ENCODE measurements around the gene TNNI3K.

Gene TNNI3K

GRCh38 chr1:74380252-74380651 lies 145.1 kb downstream of the TNNI3K start:
- Mint-ChIP-seq H3K4me3 (no peak overlapping the region), H3K36me3 (ENCODE audit: low read depth) (no peaks in the 10 kb centered on the region), H3K27ac (no peak overlapping the region), H3K27me3 (ENCODE audit: low read depth) (no peaks in the 10 kb centered on the region), H3K9me3 (no peaks in the 10 kb centered on the region), H3K4me1 (ENCODE audit: low read depth) (no peaks in the 10 kb centered on the region)
- DNase-seq (ENCODE audit: low spot score): no peak

- Mint-ChIP-seq H3K9me3 (no peaks in the 10 kb centered on the region), H3K27me3 (ENCODE audit: low read depth) (no peaks in the 10 kb centered on the region), H3K4me3 (no peak overlapping the region), H3K27ac (no peak overlapping the region), H3K4me1 (ENCODE audit: low read depth) (no peaks in the 10 kb centered on the region), H3K36me3 (ENCODE audit: low read depth) (no peaks in the 10 kb centered on the region)
- DNase-seq (ENCODE audit: low spot score): no peak
Observed at GRCh38 chr1:74388855-74389254, 153.7 kb downstream of the TNNI3K start.

- H3K36me3 Mint-ChIP-seq (ENCODE audit: low read depth): no peaks in the 10 kb centered on the region
- no peak for DNase-seq (ENCODE audit: low spot score)
- no peaks in the 10 kb centered on the region for H3K4me1 Mint-ChIP-seq (ENCODE audit: low read depth)
- H3K4me3 Mint-ChIP-seq: no peak overlapping the region
- no peaks in the 10 kb centered on the region for H3K27me3 Mint-ChIP-seq (ENCODE audit: low read depth)
- no peaks in the 10 kb centered on the region for H3K9me3 Mint-ChIP-seq
- H3K27ac Mint-ChIP-seq: no peak overlapping the region
Observed at GRCh38 chr1:74392186-74392585, 157.0 kb downstream of the TNNI3K start.

GRCh38 chr1:74392840-74393239 lies 157.7 kb downstream of the TNNI3K start:
- Mint-ChIP-seq H3K36me3 (ENCODE audit: low read depth) (no peaks in the 10 kb centered on the region), H3K9me3 (no peaks in the 10 kb centered on the region), H3K27ac (no peak overlapping the region), H3K27me3 (ENCODE audit: low read depth) (no peaks in the 10 kb centered on the region), H3K4me1 (ENCODE audit: low read depth) (no peaks in the 10 kb centered on the region), H3K4me3 (no peak overlapping the region)
- no peak for DNase-seq (ENCODE audit: low spot score)

- H3K36me3 Mint-ChIP-seq (ENCODE audit: low read depth): no peaks in the 10 kb centered on the region
- H3K4me3 Mint-ChIP-seq: no peak overlapping the region
- H3K27me3 Mint-ChIP-seq (ENCODE audit: low read depth): no peaks in the 10 kb centered on the region
- no peaks in the 10 kb centered on the region for H3K4me1 Mint-ChIP-seq (ENCODE audit: low read depth)
- H3K27ac Mint-ChIP-seq: no peak overlapping the region
- no peak for DNase-seq (ENCODE audit: low spot score)
- no peaks in the 10 kb centered on the region for H3K9me3 Mint-ChIP-seq
Observed at GRCh38 chr1:74395571-74395970, 160.4 kb downstream of the TNNI3K start.

GRCh38 chr1:74396462-74396861 lies 161.3 kb downstream of the TNNI3K start:
- no peaks in the 10 kb centered on the region for H3K27me3 Mint-ChIP-seq (ENCODE audit: low read depth)
- no peaks in the 10 kb centered on the region for H3K36me3 Mint-ChIP-seq (ENCODE audit: low read depth)
- no peak for DNase-seq (ENCODE audit: low spot score)

GRCh38 chr1:74396933-74397332 lies 161.7 kb downstream of the TNNI3K start:
- H3K9me3 Mint-ChIP-seq: no peaks in the 10 kb centered on the region
- H3K27me3 Mint-ChIP-seq (ENCODE audit: low read depth): no peaks in the 10 kb centered on the region
- no peaks in the 10 kb centered on the region for H3K36me3 Mint-ChIP-seq (ENCODE audit: low read depth)
- no peak for DNase-seq (ENCODE audit: low spot score)
- H3K27ac Mint-ChIP-seq: no peak overlapping the region
- no peak overlapping the region for H3K4me3 Mint-ChIP-seq
- no peaks in the 10 kb centered on the region for H3K4me1 Mint-ChIP-seq (ENCODE audit: low read depth)

More at GRCh38 chr1:74396462-74396861, 161.3 kb downstream of the TNNI3K start:
- H3K4me1 Mint-ChIP-seq (ENCODE audit: low read depth): no peaks in the 10 kb centered on the region
- H3K27ac Mint-ChIP-seq: no peak overlapping the region
- H3K4me3 Mint-ChIP-seq: no peak overlapping the region
- H3K9me3 Mint-ChIP-seq: no peaks in the 10 kb centered on the region

GRCh38 chr1:74399249-74399648 lies 164.1 kb downstream of the TNNI3K start:
- no peaks in the 10 kb centered on the region for H3K36me3 Mint-ChIP-seq (ENCODE audit: low read depth)
- no peak overlapping the region for H3K27ac Mint-ChIP-seq
- H3K4me1 Mint-ChIP-seq (ENCODE audit: low read depth): no peaks in the 10 kb centered on the region
- H3K9me3 Mint-ChIP-seq: no peaks in the 10 kb centered on the region
- H3K4me3 Mint-ChIP-seq: no peak overlapping the region
- H3K27me3 Mint-ChIP-seq (ENCODE audit: low read depth): no peaks in the 10 kb centered on the region
- no peak for DNase-seq (ENCODE audit: low spot score)

GRCh38 chr1:74402873-74403272 lies 167.7 kb downstream of the TNNI3K start:
- H3K36me3 Mint-ChIP-seq (ENCODE audit: low read depth): no peaks in the 10 kb centered on the region
- H3K4me1 Mint-ChIP-seq (ENCODE audit: low read depth): no peaks in the 10 kb centered on the region
- no peaks in the 10 kb centered on the region for H3K9me3 Mint-ChIP-seq
- H3K4me3 Mint-ChIP-seq: no peak overlapping the region
- DNase-seq (ENCODE audit: low spot score): no peak
- no peak overlapping the region for H3K27ac Mint-ChIP-seq
- H3K27me3 Mint-ChIP-seq (ENCODE audit: low read depth): no peaks in the 10 kb centered on the region

GRCh38 chr1:74403606-74404005 lies 168.4 kb downstream of the TNNI3K start:
- H3K4me3 Mint-ChIP-seq: no peak overlapping the region
- H3K27ac Mint-ChIP-seq: no peak overlapping the region
- no peaks in the 10 kb centered on the region for H3K36me3 Mint-ChIP-seq (ENCODE audit: low read depth)
- no peaks in the 10 kb centered on the region for H3K9me3 Mint-ChIP-seq
- H3K27me3 Mint-ChIP-seq (ENCODE audit: low read depth): no peaks in the 10 kb centered on the region
- no peaks in the 10 kb centered on the region for H3K4me1 Mint-ChIP-seq (ENCODE audit: low read depth)
- DNase-seq (ENCODE audit: low spot score): no peak

GRCh38 chr1:74406759-74407158 lies 171.6 kb downstream of the TNNI3K start:
- Mint-ChIP-seq H3K4me1 (ENCODE audit: low read depth) (no peaks in the 10 kb centered on the region), H3K27ac (no peak overlapping the region), H3K4me3 (no peak overlapping the region), H3K9me3 (no peaks in the 10 kb centered on the region), H3K36me3 (ENCODE audit: low read depth) (no peaks in the 10 kb centered on the region), H3K27me3 (ENCODE audit: low read depth) (no peaks in the 10 kb centered on the region)
- DNase-seq (ENCODE audit: low spot score): no peak

- Mint-ChIP-seq H3K4me3 (no peak overlapping the region), H3K36me3 (ENCODE audit: low read depth) (no peaks in the 10 kb centered on the region), H3K27me3 (ENCODE audit: low read depth) (no peaks in the 10 kb centered on the region), H3K27ac (no peak overlapping the region), H3K9me3 (no peaks in the 10 kb centered on the region), H3K4me1 (ENCODE audit: low read depth) (no peaks in the 10 kb centered on the region)
- DNase-seq (ENCODE audit: low spot score): no peak
Observed at GRCh38 chr1:74407902-74408301, 172.7 kb downstream of the TNNI3K start.

GRCh38 chr1:74412244-74412643 lies 177.1 kb downstream of the TNNI3K start:
- H3K9me3 Mint-ChIP-seq: no peaks in the 10 kb centered on the region
- H3K27me3 Mint-ChIP-seq (ENCODE audit: low read depth): no peaks in the 10 kb centered on the region

GRCh38 chr1:74415935-74416334 lies 180.7 kb downstream of the TNNI3K start:
- H3K4me3 Mint-ChIP-seq: no peak overlapping the region
- H3K36me3 Mint-ChIP-seq (ENCODE audit: low read depth): no peaks in the 10 kb centered on the region
- no peaks in the 10 kb centered on the region for H3K4me1 Mint-ChIP-seq (ENCODE audit: low read depth)
- no peaks in the 10 kb centered on the region for H3K27me3 Mint-ChIP-seq (ENCODE audit: low read depth)
- no peak overlapping the region for H3K27ac Mint-ChIP-seq
- H3K9me3 Mint-ChIP-seq: no peaks in the 10 kb centered on the region
- DNase-seq (ENCODE audit: low spot score): no peak

More at GRCh38 chr1:74412244-74412643, 177.1 kb downstream of the TNNI3K start:
- Mint-ChIP-seq H3K27ac (no peak overlapping the region), H3K4me3 (no peak overlapping the region), H3K36me3 (ENCODE audit: low read depth) (no peaks in the 10 kb centered on the region), H3K4me1 (ENCODE audit: low read depth) (no peaks in the 10 kb centered on the region)
- DNase-seq (ENCODE audit: low spot score): no peak

- H3K4me3 Mint-ChIP-seq: no peak overlapping the region
- no peak overlapping the region for H3K27ac Mint-ChIP-seq
- DNase-seq (ENCODE audit: low spot score): no peak
- no peaks in the 10 kb centered on the region for H3K9me3 Mint-ChIP-seq
- no peaks in the 10 kb centered on the region for H3K27me3 Mint-ChIP-seq (ENCODE audit: low read depth)
- no peaks in the 10 kb centered on the region for H3K4me1 Mint-ChIP-seq (ENCODE audit: low read depth)
- no peaks in the 10 kb centered on the region for H3K36me3 Mint-ChIP-seq (ENCODE audit: low read depth)
Observed at GRCh38 chr1:74419611-74420010, 184.4 kb downstream of the TNNI3K start.

Measured in T-helper 2 cell treated with Interferon-gamma antibody and Interleukin-4, amounts not matched to agents 5 μg/mL and 100 μg/mL, for 36 hours (primary cell).